Placental pericyte (primary cell): Measurements from ENCODE around the gene KRT73. TPM values are rescaled to one million over a fixed set of nuclear protein-coding genes. Genes with fewer than 3 reads are reported as not detected.

Experiments used
- total RNA-seq: library from RNA; depleted of rRNA; stranded (reverse); fragments of >200 nt; gene quantifications from 2 replicates; pipeline ENCODE4 v1.2.3, GENCODE V29; 2012

The KRT73 gene
- total RNA-seq: not detected in 2 replicates

GRCh38 chr12:52618216-52618615 is at the start of gene KRT73:
Gene KRT73, minus strand, starts transcription at chr12:52618559. Its CDS starts 35 bp downstream, at chr12:52618524.

GRCh38 chr12:52651726-52652261 is 33.4 kb upstream of the KRT73 start, which contains the start of gene KRT2:
Gene KRT2, minus strand, starts transcription at chr12:52652211. Its CDS starts 69 bp downstream, at chr12:52652142.

GRCh38 chr12:52600941-52601481 is 17.3 kb downstream of the KRT73 start, which contains the start of gene KRT72:
Gene KRT72, minus strand, starts transcription at chr12:52601463. Its CDS starts 11 bp downstream, at chr12:52601452.

GRCh38 chr12:52573743-52574142 is 44.6 kb downstream of the KRT73 start, which contains the start of gene KRT74:
Gene KRT74, minus strand, starts transcription at chr12:52573843. Its CDS starts 66 bp downstream, at chr12:52573777.

Other genes with a start within 250 kb of the KRT73 start
- gene KRT84, start 232.9 kb downstream of the KRT73 start, total RNA-seq: not detected in 2 replicates
- not detected in 2 replicates for gene KRT82, start 212.2 kb downstream of the KRT73 start, total RNA-seq
- not detected in 2 replicates for gene KRT75, start 184.2 kb downstream of the KRT73 start, total RNA-seq
- gene KRT6B, start 166.4 kb downstream of the KRT73 start, total RNA-seq: 0.29 TPM in 1 of 2 replicates, not detected in the other
- gene KRT6C, start 144.8 kb downstream of the KRT73 start, total RNA-seq: not detected in 2 replicates
- 25.6 TPM in 1 of 2 replicates, not detected in the other for gene KRT6A, start 125.3 kb downstream of the KRT73 start, total RNA-seq
- gene KRT5, start 98.2 kb downstream of the KRT73 start, total RNA-seq: 1.7 TPM in 1 of 2 replicates, not detected in the other
- not detected in 2 replicates for gene KRT71, start 65.4 kb downstream of the KRT73 start, total RNA-seq
- gene KRT74, start 44.7 kb downstream of the KRT73 start, total RNA-seq: not detected in 2 replicates
- not detected in 2 replicates for gene KRT72, start 17.1 kb downstream of the KRT73 start, total RNA-seq
- gene KRT2, start 33.7 kb upstream of the KRT73 start, total RNA-seq: not detected in 2 replicates
- not detected in 2 replicates for gene KRT1, start 61.8 kb upstream of the KRT73 start, total RNA-seq
- not detected in 2 replicates for gene KRT77, start 85.0 kb upstream of the KRT73 start, total RNA-seq
- gene KRT76, start 158.8 kb upstream of the KRT73 start, total RNA-seq: not detected in 2 replicates
- not detected in 2 replicates for gene KRT3, start 177.6 kb upstream of the KRT73 start, total RNA-seq
- gene KRT4, start 195.6 kb upstream of the KRT73 start, total RNA-seq: 0.14 TPM in 1 of 2 replicates, not detected in the other
- 0.72 TPM in 1 of 2 replicates, not detected in the other for gene KRT79, start 215.8 kb upstream of the KRT73 start, total RNA-seq
- gene KRT78, start 230.4 kb upstream of the KRT73 start, total RNA-seq: not detected in 2 replicates